Measurements from ENCODE around the gene NR5A1. TPM values are rescaled to one million over a fixed set of nuclear protein-coding genes. Genes with fewer than 3 reads are reported as not detected.

The NR5A1 gene
- total RNA-seq, 6 experiments from 2014 or later, result not detected

GRCh38 chr9:124468061-124468740 lies 39.0 kb downstream of the NR5A1 start:
- Mint-ChIP-seq H3K36me3 (ENCODE audit: low read depth) (no peaks in the 10 kb centered on the region), H3K4me1 (ENCODE audit: low read depth) (no peaks in the 10 kb centered on the region), H3K27me3 (ENCODE audit: insufficient read depth) (peaks cover 44% of the 10 kb centered on the region), H3K4me3 (no peak overlapping the region), H3K27ac (no peak overlapping the region), H3K9me3 (no peaks in the 10 kb centered on the region; the same call in 1 of the 2 replicates)
- DNase-seq, result no peak
- no peak for TF ChIP-seq CTCF (IDR thresholded peaks at IDR 0.05)

- peaks cover 38% of the 10 kb centered on the region for H3K27me3 Mint-ChIP-seq (ENCODE audit: insufficient read depth)
- H3K27ac Mint-ChIP-seq, result no peak overlapping the region
- TF ChIP-seq CTCF (IDR thresholded peaks at IDR 0.05), result no peak
- no peaks in the 10 kb centered on the region; the same call in 1 of the 2 replicates for H3K9me3 Mint-ChIP-seq
- no peak for DNase-seq
- H3K4me3 Mint-ChIP-seq, result no peak overlapping the region
- H3K36me3 Mint-ChIP-seq (ENCODE audit: low read depth), result no peaks in the 10 kb centered on the region
- H3K4me1 Mint-ChIP-seq (ENCODE audit: low read depth), result no peaks in the 10 kb centered on the region
Observed at GRCh38 chr9:124467410-124468060, 39.7 kb downstream of the NR5A1 start.

GRCh38 chr9:124465736-124466135 lies 41.5 kb downstream of the NR5A1 start:
- Mint-ChIP-seq H3K27ac (no peak overlapping the region), H3K27me3 (ENCODE audit: insufficient read depth) (peaks cover 41% of the 10 kb centered on the region), H3K9me3 (no peaks in the 10 kb centered on the region; the same call in 1 of the 2 replicates), H3K4me3 (no peak overlapping the region), H3K36me3 (ENCODE audit: low read depth) (peaks cover under 1% of the 10 kb centered on the region; the same call in 1 of the 2 replicates), H3K4me1 (ENCODE audit: low read depth) (no peaks in the 10 kb centered on the region)
- DNase-seq, result no peak
- no peak for TF ChIP-seq CTCF (IDR thresholded peaks at IDR 0.05)

- Mint-ChIP-seq H3K36me3 (ENCODE audit: low read depth) (peaks cover 4% of the 10 kb centered on the region; the same call in 1 of the 2 replicates), H3K27me3 (ENCODE audit: insufficient read depth) (peaks cover 30% of the 10 kb centered on the region), H3K4me3 (no peak overlapping the region), H3K9me3 (no peaks in the 10 kb centered on the region; the same call in 1 of the 2 replicates), H3K27ac (no peak overlapping the region), H3K4me1 (ENCODE audit: low read depth) (no peaks in the 10 kb centered on the region)
- TF ChIP-seq CTCF (IDR thresholded peaks at IDR 0.05), result no peak
- DNase-seq, result no peak
Observed at GRCh38 chr9:124462739-124463138, 44.5 kb downstream of the NR5A1 start.

- no peak for DNase-seq
- Mint-ChIP-seq H3K27me3 (ENCODE audit: insufficient read depth) (peaks cover 24% of the 10 kb centered on the region), H3K27ac (no peak overlapping the region), H3K9me3 (no peaks in the 10 kb centered on the region; the same call in 1 of the 2 replicates), H3K36me3 (ENCODE audit: low read depth) (peaks cover 4% of the 10 kb centered on the region; the same call in 1 of the 2 replicates), H3K4me1 (ENCODE audit: low read depth) (no peaks in the 10 kb centered on the region), H3K4me3 (no peak overlapping the region)
- TF ChIP-seq CTCF (IDR thresholded peaks at IDR 0.05), result no peak
Observed at GRCh38 chr9:124458441-124458840, 48.8 kb downstream of the NR5A1 start.

All from HFFc6 (cell line).